ENCODE measurements around the gene TNFAIP8L2.
"Not testable (repeated sequence)": the region's sequence is repeated elsewhere in the genome, so short reads cannot be mapped to it uniquely, and the experiment has no call there.

Gene TNFAIP8L2

DNA sequence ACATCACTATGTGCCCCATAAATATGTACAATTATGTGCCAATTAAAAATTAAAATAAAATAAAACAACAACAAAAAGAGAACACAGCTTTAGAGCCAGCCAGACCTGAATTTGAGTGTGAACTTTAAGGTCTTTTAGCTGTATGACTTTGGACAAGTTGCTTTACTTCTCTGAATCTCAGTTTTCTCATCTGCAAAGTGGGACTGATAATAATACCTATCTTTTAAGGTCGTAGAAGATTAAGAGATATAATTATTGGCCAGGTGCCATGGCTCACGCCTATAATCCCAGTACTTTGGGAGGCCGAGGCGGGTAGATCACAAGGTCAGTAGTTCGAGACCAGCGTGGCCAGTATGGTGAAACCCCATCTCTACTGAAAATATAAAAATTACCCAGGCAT lies 36.9 kb downstream of the TNFAIP8L2 start:
- DNase-seq, result no peak

DNA sequence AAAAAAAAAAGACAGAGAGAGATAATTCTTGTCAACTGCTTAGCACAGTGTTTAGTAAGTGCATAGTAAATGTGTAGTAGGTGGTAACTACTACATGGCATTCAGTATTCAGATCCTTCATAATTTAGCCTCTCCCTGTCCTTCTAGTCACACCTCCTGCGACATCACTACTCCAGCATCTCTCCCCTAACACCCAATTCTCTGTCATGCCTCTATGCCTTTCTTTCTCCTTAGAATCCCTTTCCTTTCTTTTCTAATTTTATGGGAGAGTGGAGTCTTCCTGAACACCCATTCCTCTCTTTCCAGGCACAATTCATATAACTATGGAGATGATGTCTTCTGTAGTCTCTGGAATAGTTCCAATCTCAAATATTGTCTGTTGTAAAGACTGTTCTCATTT lies 37.4 kb downstream of the TNFAIP8L2 start:
- DNase-seq, result no peak

DNA sequence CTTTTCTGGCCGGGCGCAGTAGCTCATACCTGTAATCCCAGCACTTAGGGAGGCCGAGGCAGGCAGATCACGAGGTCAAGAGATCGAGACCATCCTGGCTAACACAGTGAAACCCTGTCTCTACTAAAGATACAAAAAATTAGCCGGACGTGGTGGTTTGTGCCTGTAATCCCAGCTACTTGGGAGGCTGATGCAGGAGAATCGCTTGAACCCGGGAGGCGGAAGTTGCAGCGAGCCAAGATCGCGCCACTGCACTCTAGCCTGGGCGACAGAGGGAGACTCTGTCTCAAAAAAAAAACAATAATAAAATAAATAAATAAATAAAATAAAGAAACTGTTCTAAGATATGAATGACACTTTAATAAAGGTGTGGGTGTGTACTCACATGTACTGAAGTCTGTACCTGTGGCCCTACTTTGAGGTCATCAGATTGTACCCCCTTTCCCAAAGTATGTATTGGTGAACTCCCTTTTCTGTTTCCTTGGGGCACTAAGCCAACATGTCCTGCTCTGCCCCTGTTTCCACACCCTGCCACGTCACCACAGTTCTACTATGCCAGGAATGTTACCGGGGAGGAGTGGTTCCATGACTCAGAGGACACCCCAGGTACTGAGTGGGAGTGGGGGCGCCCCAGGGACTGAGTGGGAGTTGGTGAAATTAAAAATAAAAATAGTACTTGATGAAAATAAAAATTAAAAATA lies 38.6 kb downstream of the TNFAIP8L2 start:
- not testable (repeated sequence) for DNase-seq

DNA sequence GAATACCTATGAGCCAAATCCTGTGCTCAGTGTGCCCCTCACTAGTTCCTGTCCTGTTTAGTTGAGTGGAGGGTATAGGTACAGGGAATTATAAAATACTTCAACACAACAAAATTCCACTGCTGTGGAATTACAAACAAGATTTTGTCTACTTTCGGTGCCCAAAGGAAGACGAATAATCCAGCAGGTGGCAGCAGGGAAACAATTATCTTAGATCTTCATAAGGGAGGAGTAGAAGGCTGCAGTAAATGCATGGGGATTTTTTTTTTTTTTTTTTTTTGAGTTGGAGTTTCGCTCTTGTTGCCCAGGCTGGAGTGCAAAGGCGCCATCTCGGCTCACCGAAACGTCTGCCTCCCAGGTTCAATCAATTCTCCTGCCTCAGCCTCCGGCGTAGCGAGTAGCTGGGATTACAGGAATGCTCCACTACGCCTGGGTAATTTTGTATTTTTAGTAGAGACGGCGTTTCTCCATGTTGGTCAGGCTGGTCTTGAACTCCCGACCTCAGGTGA lies 39.9 kb downstream of the TNFAIP8L2 start:
- peak; percentile 97 to 98 for DNase-seq

DNA sequence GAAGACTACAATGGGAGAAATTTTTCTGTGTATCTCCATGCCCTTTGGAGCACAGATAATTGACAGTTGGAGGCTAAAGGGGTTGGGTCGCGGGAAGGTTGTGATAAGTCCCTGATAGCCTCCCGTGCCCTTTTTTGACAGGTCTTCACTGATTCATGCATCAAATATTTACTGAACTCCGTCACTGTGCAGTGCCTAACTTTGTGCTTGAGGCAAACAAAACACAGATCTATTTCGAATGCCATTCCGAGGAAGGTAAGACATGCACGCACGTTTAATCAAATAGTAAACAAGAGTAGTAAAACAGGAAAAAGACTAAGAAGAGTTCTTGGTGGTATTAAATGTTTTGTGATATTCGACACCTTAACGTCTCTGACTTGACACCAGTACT lies 41.4 kb downstream of the TNFAIP8L2 start:
- DNase-seq, result peak in 1 of 2 experiments; percentile 69

DNA sequence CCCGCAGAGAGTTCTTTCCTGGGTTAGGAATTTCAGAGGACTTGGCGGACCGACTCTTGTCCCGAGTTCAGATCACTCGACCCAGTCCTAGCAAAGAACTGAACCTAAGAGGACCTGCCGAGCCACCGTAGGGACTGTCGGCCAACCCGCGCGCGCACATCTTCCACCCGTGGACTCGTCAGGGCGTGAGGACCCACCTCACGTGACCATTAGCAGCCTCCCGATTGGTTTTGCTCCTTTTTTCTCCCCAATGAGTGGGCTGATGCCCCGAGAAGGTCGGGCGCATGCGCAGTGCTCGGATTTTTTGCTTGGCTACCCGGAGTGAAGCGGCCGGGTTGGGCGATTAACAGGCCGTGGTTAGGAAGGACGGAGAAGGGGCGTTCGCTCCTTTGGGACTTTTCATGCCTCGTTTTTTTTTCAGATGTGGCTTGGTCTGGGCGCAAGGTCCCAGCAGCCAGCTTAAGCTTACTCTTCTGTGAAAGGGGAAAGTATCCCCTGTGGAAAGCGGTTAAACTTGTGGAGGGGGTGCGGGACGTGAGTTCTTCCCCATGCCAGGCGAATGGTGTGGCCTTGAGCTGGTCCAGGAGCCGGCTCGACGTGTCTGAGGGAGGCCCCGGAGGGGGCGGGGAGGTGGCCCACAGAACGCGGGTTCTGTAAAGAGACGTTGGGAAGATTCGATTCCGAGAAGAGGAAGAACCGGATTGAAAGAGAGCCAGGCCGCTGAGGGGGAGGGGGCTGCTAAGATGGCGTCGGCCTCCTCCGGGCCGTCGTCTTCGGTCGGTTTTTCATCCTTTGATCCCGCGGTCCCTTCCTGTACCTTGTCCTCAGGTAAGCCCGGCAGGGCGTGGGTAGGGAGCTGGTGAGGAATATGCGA lies 42.0 kb downstream of the TNFAIP8L2 start, which contains the start of gene PIP5K1A:
Gene PIP5K1A (plus strand): TSS at position 299 of the 874 bp plus-strand sequence. CDS start 445 bp downstream, at position 744.
- peak; percentile 100 for DNase-seq

DNA sequence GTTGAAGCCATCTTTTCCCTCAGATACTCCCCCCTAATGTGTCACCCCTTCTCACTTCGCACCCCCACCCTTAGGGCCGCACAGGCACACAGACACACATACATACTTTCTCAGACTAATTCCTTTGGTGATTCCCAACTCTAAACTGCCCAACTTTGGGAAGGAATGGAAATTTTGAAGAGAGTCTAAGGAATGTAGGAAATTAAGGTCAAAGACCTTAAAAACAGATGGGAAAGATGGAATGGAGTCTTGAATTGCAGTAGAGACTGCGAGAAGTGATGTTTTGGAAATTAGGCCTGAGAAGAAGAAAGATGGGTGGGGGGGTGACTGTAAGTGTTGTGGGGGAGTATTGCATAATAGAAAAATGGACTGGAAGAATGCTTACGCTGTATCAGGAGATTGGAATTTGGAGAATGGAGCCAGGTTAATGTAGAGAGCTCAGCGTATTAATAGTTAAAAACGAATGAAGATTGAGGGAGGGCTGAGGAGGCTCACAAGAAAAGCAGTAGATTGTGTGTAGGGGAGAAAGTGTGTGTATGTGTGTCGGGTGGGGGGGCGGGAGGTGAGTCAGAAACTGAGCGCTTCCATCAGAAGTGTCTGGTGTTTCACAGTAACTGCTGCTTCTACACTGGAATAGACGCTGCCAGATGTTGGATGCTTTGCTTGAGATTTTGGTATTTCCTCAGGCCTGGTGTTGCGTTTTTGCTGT lies 43.6 kb downstream of the TNFAIP8L2 start:
- DNase-seq, result peak in 1 of 2 experiments; percentile 17

DNA sequence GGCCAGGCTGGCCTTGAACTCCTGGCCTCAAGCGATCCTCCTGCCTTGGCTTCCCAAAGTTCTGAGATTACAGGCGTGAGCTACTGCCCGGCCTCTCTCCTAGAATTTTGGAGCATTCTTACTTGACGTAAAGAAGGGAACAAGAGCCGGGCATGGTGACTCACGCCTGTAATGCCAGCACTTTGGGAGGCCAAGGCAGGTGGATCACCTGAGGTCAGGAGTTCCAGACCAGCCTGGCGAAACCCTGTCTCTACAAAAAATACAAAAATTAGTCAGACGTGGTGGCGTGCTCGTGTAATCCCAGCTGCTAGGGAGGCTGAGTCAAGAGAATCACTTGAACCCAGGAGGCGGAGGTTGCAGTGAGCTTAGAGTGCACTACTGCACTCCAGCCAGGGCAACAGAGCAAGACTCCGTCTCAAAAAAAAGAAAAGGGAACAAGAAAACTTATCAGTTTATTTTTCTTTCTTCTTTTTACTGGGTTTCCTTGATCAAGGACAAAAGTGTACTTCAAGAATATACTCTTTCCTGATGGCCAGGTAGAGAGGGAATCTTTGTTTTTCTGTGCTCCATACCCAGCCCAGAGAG lies 49.0 kb downstream of the TNFAIP8L2 start:
- DNase-seq, result not testable (repeated sequence)
